H1 (cell line): ENCODE results near the gene PMPCB. TPM values are rescaled to one million over a fixed set of nuclear protein-coding genes. Genes with fewer than 3 reads are reported as not detected.

Experiments
- CTCF ChIA-PET: fragments of 300-600 bp; sonication (Branson Sonifier 250); formaldehyde crosslinking; loops from one replicate; lab custom pipeline; 2021; ENCODE audit not compliant: partially characterized antibody; lab: Charles Lee
- POLR2A ChIA-PET: fragments of 300-600 bp; sonication (Branson Sonifier 250); formaldehyde crosslinking; loops from one replicate; lab custom pipeline; 2021; ENCODE audit warnings: inconsistent platforms; ENCODE audit not compliant: partially characterized antibody; lab: Charles Lee
- DNase-seq, 2 experiments: peaks; one replicate each; pipeline versions ENCODE4 v3.0.0 to v3.0.0-alpha.2; 2010 to 2022; ENCODE audit warnings: low spot score in 2 of 2, low read depth in 1 of 2, mixed read lengths in 1 of 2
- FAIRE-seq: peaks from 2 replicates; lab custom pipeline; 2011; peaks lifted over from hg19 to GRCh38; lab: Jason Lieb, UNC
- H2AFZ ChIP-seq: 2 replicates; pipeline ENCODE4 v1.8.1; 2012; ENCODE audit warnings: low read length, inconsistent platforms
- H2AK5ac ChIP-seq: 2 replicates; pipeline ENCODE4 v1.6.1; 2013; ENCODE audit warnings: low read depth, low read length
- H2BK120ac ChIP-seq: replicated peaks from 2 replicates; pipeline ENCODE3; 2013; ENCODE audit warnings: low read depth, low read length, inconsistent platforms
- H2BK12ac ChIP-seq: 2 replicates; pipeline ENCODE4 v1.6.1; 2013; ENCODE audit warnings: low read depth, low read length
- H2BK15ac ChIP-seq: 2 replicates; pipeline ENCODE4 v1.6.1; 2013; ENCODE audit warnings: low read length
- H2BK20ac ChIP-seq: 2 replicates; pipeline ENCODE4 v1.6.1; 2013; ENCODE audit warnings: low read length
- H2BK5ac ChIP-seq: 2 replicates; pipeline ENCODE4 v1.6.1; 2013; ENCODE audit warnings: low read depth, low read length
- H3K14ac ChIP-seq: 2 replicates; pipeline ENCODE4 v1.6.1; 2013; ENCODE audit warnings: inconsistent platforms; ENCODE audit not compliant: insufficient read length
- H3K18ac ChIP-seq: 2 replicates; pipeline ENCODE4 v1.6.1; 2013; ENCODE audit warnings: low read length; ENCODE audit errors: extremely low read depth
- H3K23ac ChIP-seq: 2 replicates; pipeline ENCODE4 v1.6.1; 2013; ENCODE audit warnings: inconsistent platforms; ENCODE audit not compliant: insufficient read length
- H3K23me2 ChIP-seq: 2 replicates; pipeline ENCODE4 v1.6.1; 2013; ENCODE audit warnings: low read depth, low read length
- H3K27ac ChIP-seq: 2 replicates; pipeline ENCODE4 v1.6.1; 2011; ENCODE audit warnings: low read depth, low read length, inconsistent platforms
- H3K27me3 ChIP-seq, 4 experiments: replicated peaks in 1 of 4; 1 replicate in 1 of 4; 2 replicates in 3 of 4; pipeline versions ENCODE4 v1.6.1 to v1.8.1; 2011 to 2013; ENCODE audit warnings: low read length in 3 of 4, mild to moderate bottlenecking in 3 of 4, inconsistent platforms in 2 of 4, mixed read lengths in 2 of 4, moderate library complexity in 1 of 4; ENCODE audit not compliant: control insufficient read depth in 3 of 4, insufficient read depth in 3 of 4; ENCODE audit errors: extremely low read depth in 1 of 4
- H3K36me3 ChIP-seq, 4 experiments: 2 replicates each; pipeline versions ENCODE4 v1.6.1 to v1.8.1; 2011 to 2013; ENCODE audit warnings: mild to moderate bottlenecking in 4 of 4, low read length in 3 of 4, moderate library complexity in 2 of 4, control low read depth in 1 of 4, inconsistent platforms in 1 of 4; ENCODE audit not compliant: insufficient read depth in 4 of 4, control insufficient read depth in 2 of 4
- H3K4ac ChIP-seq: replicated peaks from 2 replicates; pipeline ENCODE3; 2013; ENCODE audit warnings: low read length, low read depth, mixed read lengths, inconsistent platforms; ENCODE audit not compliant: insufficient read length
- H3K4me1 ChIP-seq, 4 experiments: replicated peaks in 1 of 4; 1 replicate in 1 of 4; 2 replicates in 3 of 4; pipeline versions ENCODE4 v1.6.1 to v1.8.1; 2011 to 2013; ENCODE audit warnings: low read length in 3 of 4, inconsistent platforms in 2 of 4, mixed read lengths in 1 of 4; ENCODE audit not compliant: insufficient read depth in 4 of 4, control insufficient read depth in 3 of 4
- H3K4me2 ChIP-seq, 2 experiments: 2 replicates each; pipeline versions ENCODE4 v1.6.1 to v1.8.1; 2011 to 2013; ENCODE audit warnings: low read depth in 2 of 2, low read length in 2 of 2, control low read depth in 1 of 2, inconsistent platforms in 1 of 2, mild to moderate bottlenecking in 1 of 2; ENCODE audit not compliant: insufficient read depth in 1 of 2
- H3K4me3 ChIP-seq, 4 experiments: fragments of 200-600, 300-600 bp in 1 of 4; sonication (generic), shearing (Covaris generic), sonication (Bioruptor Twin) in 1 of 4; 2 replicates each; pipeline versions ENCODE4 v1.5.1 to v1.8.1; 2011 to 2016; ENCODE audit warnings: low read length in 4 of 4, low read depth in 3 of 4, control low read depth in 2 of 4, inconsistent platforms in 2 of 4, mild to moderate bottlenecking in 2 of 4, mixed read lengths in 1 of 4, moderate library complexity in 1 of 4; ENCODE audit not compliant: insufficient read depth in 2 of 4; ENCODE audit errors: extremely low read depth in 1 of 4
- H3K56ac ChIP-seq: replicated peaks from 2 replicates; pipeline ENCODE3; 2013; ENCODE audit warnings: low read depth, mild to moderate bottlenecking, mixed read lengths, low read length, inconsistent platforms; ENCODE audit not compliant: insufficient read length
- H3K79me1 ChIP-seq: 2 replicates; pipeline ENCODE4 v1.6.1; 2013; ENCODE audit warnings: low read depth, low read length, control low read depth
- H3K79me2 ChIP-seq, 2 experiments: 2 replicates each; pipeline versions ENCODE4 v1.6.1 to v1.8.1; 2012 to 2013; ENCODE audit warnings: low read length in 2 of 2, mild to moderate bottlenecking in 2 of 2, inconsistent platforms in 1 of 2; ENCODE audit not compliant: insufficient read depth in 2 of 2, control insufficient read depth in 1 of 2
- H3K9ac ChIP-seq, 4 experiments: replicated peaks in 1 of 4; 1 replicate in 1 of 4; 2 replicates in 3 of 4; pipeline versions ENCODE4 v1.6.1 to v1.8.1; 2011 to 2013; ENCODE audit warnings: low read depth in 3 of 4, low read length in 3 of 4, control low read depth in 2 of 4, mild to moderate bottlenecking in 2 of 4, moderate library complexity in 2 of 4, inconsistent platforms in 1 of 4; ENCODE audit errors: extremely low read depth in 1 of 4
- H3K9me3 ChIP-seq, 2 experiments: 2 replicates each; pipeline versions ENCODE4 v1.6.1 to v1.8.1; 2012 to 2013; ENCODE audit warnings: mild to moderate bottlenecking in 2 of 2, moderate library complexity in 2 of 2, control low read depth in 1 of 2, inconsistent platforms in 1 of 2, low read depth in 1 of 2, low read length in 1 of 2, mixed read lengths in 1 of 2; ENCODE audit not compliant: insufficient read depth in 2 of 2
- H4K20me1 ChIP-seq, 2 experiments: replicated peaks in 1 of 2; 2 replicates each; pipeline versions ENCODE3 to v1.8.1; 2011 to 2013; ENCODE audit warnings: inconsistent platforms in 2 of 2, low read length in 2 of 2, mild to moderate bottlenecking in 1 of 2; ENCODE audit not compliant: insufficient read depth in 2 of 2, control insufficient read depth in 1 of 2
- H4K5ac ChIP-seq: 2 replicates; pipeline ENCODE4 v1.6.1; 2013; ENCODE audit warnings: low read length, low read depth, mixed read lengths, inconsistent platforms; ENCODE audit not compliant: insufficient read length
- H4K8ac ChIP-seq: 2 replicates; pipeline ENCODE4 v1.8.0; 2013; ENCODE audit warnings: mild to moderate bottlenecking, moderate library complexity, low read length, inconsistent platforms; ENCODE audit not compliant: insufficient read depth; ENCODE audit errors: extremely low read depth
- H4K91ac ChIP-seq: replicated peaks from 2 replicates; pipeline ENCODE3; 2013; ENCODE audit warnings: low read length, mixed read lengths, inconsistent platforms; ENCODE audit not compliant: insufficient read length
- CEBPB ChIP-seq: IDR thresholded peaks from 2 replicates; pipeline ENCODE4 v1.6.1; 2012; ENCODE audit warnings: low read depth, low read length
- WGBS, 2 experiments: shearing (Covaris generic) in 1 of 2; methylation state at CpG; one replicate each; pipeline versions ENCODE4 v1.1.6 to v1.1.7; 2013 to 2015; ENCODE audit warnings: low lambda C conversion rate in 2 of 2, mixed read lengths in 2 of 2, inconsistent platforms in 1 of 2, low coverage in 1 of 2, missing lambda C conversion rate in 1 of 2; ENCODE audit not compliant: insufficient replicate concordance in 2 of 2, insufficient coverage in 1 of 2, insufficient read length in 1 of 2; ENCODE audit errors: extremely low coverage in 1 of 2, missing lambda C conversion rate in 1 of 2; 5-methylcytosine and 5-hydroxymethylcytosine counted together
- polyA plus RNA-seq, 7 experiments: library from polyadenylated mRNA; depleted of rRNA in 3 of 7; stranded (reverse) in 5 of 7; unstranded in 2 of 7; fragments of >200 nt in 5 of 7; fragments of 200-250 nt in 2 of 7; gene quantifications; 1 replicate in 5 of 7; 2 replicates in 1 of 7; 4 replicates in 1 of 7; pipeline versions ENCODE4 v1.2.1 to v1.2.3, GENCODE V29; 2011 to 2013; ENCODE audit warnings: missing spikeins in 2 of 7, mixed read lengths in 2 of 7
- total RNA-seq: library from RNA; stranded (reverse); fragmentation: NEBNext Ultra II Directional; extraction: Animal tissue kit (Norgen Biotek cat#: 25700); gene quantifications from 2 replicates; pipeline ENCODE4 v1.2.1, GENCODE V29; 2021

The PMPCB gene
- total and polyA plus RNA-seq, 2 of the 8 experiments (the other 6 are each of a cell fraction or from before 2014, with no cell fraction given): 60.6 to 83.5 TPM

DNA sequence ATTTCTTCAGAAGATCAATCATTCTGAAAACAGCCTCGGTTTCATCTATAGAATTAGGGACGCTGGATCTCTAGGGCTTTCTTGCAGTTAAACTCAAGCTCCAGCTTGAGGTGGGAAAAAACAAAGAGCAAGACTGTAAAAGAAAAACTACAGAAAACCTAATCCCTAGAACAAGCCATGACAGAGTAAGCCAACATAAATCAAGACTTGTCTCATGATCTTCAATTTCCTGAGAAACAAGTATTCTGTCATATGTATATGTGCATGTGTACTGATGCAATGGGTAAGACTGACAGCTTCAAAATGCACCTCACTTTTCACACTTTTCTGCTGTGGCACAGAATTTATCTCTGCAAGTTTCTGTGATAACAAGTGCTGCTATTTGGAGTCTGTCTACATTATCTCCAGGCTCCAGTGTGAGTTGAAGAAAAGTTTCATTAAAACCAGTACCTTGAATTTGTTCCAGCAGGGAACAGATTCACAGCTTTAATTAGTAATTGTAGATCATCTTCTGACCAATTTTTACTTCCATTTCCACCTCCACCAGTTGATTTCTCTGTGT, 19.2 kb downstream of the PMPCB start:
- Histone ChIP-seq H3K4me2 (no peak overlapping the region), H3K9me3 (no peaks in the 10 kb centered on the region), H3K4me1 (no peaks in the 10 kb centered on the region), H3K18ac (no peak overlapping the region), H3K27me3 (no peaks in the 10 kb centered on the region), H3K23me2 (no peaks in the 10 kb centered on the region), H3K4me3 (no peak overlapping the region), H3K4ac (no peak overlapping the region), H2BK12ac (no peak overlapping the region), H2AK5ac (no peak overlapping the region), H3K9ac (no peak overlapping the region), H2AFZ (no peak overlapping the region), H4K5ac (no peak overlapping the region), H3K79me1 (no peaks in the 10 kb centered on the region), H2BK15ac (no peak overlapping the region), H3K56ac (no peak overlapping the region), H4K8ac (no peak overlapping the region), H2BK20ac (no peak overlapping the region), H3K36me3 (peaks cover 26 to 92% (median 75%) of the 10 kb centered on the region in 4 experiments), H3K23ac (no peak overlapping the region), H2BK120ac (no peak overlapping the region), H4K91ac (no peak overlapping the region), H2BK5ac (no peak overlapping the region), H3K79me2 (no peaks in the 10 kb centered on the region), H3K14ac (no peak overlapping the region), H4K20me1 (peaks cover 2 to 4% of the 10 kb centered on the region in 2 experiments), H3K27ac (no peak overlapping the region)
- FAIRE-seq (no peak), DNase-seq (no peak)
- ChIA-PET CTCF (interaction anchor here (0.9 to 1.2 kb wide), 3 partner anchors 9 to 130 kb away, joined by 3 to 4 read pairs (median 4); no protein-coding TSS in a partner anchor), POLR2A (interaction anchor here (0.9 to 1.6 kb wide), 6 partner anchors 9 to 23 kb away, joined by 3 to 5 read pairs (median 5); no protein-coding TSS in a partner anchor)
- 84% methylated on average over 2 of the region's 2 CpGs; no CpG with 5 or more reads in 1 of the 2 experiments for WGBS, 2 experiments
- TF ChIP-seq CEBPB: no peak
